A172 (cell line): ENCODE results near the gene GPC5. TPM values are rescaled to one million over a fixed set of nuclear protein-coding genes. Genes with fewer than 3 reads are reported as not detected.
"Not testable (repeated sequence)": the region's sequence is repeated elsewhere in the genome, so short reads cannot be mapped to it uniquely, and the experiment has no call there.

Source experiments
- DNase-seq: peaks from one replicate; pipeline ENCODE4 v3.0.0-alpha.2; 2015; ENCODE audit warnings: low spot score
- total RNA-seq: library from RNA; depleted of rRNA; stranded (reverse); fragments of >200 nt; shearing (Covaris generic); gene quantifications from 2 replicates; pipeline ENCODE4 v1.2.3, GENCODE V29; 2014

The GPC5 gene
- total RNA-seq, 1 experiment from 2014 or later, result not detected

DNA sequence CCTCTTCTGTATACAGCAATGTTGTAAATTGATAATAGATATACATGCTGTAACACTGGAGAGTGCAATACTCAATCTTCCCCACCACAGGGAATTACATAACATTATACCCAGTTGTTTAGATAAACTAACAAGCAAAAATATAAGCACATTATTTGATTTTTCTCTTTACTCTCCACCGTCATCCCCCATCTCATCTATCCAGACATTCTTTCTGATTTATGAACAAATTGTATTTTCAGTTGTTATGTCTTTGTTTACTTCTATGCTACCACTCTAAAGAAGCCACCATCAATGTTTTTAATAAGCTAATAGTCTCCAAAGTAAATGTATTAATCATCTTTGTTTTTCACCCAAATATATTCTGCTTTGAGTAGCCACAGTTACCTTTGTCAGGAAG lies 1337.5 kb downstream of the GPC5 start:
- no peak for DNase-seq

DNA sequence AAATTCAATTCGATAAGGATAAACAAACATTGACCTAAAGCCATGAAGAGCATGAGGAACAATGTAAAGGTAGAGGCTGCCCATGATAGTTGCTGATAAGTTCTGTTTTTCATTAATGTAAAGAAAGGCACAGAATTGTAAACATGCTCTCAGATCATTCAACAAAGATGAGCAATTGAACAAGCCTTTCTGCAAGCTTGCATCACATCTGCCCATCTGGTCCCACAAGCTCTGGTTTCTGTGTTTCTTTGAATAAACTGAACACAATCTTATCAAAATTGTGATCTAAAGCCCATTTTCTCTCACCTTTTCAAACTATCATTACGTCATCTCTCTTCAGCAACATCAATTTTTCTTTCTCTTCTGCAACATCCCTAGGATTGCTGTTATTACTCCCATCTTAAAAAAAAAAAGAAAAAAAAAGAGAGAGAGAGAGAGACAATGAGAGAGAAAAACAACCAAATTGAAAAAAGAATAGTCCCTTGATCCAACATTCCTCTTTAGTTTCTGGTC lies 1340.9 kb downstream of the GPC5 start:
- no peak for DNase-seq

DNA sequence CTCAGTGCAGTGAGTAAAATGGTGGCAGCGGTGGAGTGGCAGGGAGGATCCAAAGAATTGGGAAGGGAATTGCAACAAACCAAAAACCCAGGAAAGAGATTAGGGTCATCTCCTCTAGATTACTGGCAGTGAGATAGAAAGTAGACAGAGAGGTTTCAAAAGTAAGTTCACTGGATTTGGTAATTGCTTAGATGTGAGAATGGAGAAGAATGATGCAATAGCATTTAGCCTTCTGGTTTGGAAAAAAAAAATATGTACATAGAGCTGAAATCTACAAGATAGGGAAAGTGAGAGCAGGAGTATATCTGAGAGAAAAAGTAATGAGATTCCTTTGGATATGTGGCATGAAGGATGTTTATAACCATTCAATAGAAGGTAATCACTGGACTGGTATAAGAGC lies 1345.6 kb downstream of the GPC5 start:
- no peak for DNase-seq

DNA sequence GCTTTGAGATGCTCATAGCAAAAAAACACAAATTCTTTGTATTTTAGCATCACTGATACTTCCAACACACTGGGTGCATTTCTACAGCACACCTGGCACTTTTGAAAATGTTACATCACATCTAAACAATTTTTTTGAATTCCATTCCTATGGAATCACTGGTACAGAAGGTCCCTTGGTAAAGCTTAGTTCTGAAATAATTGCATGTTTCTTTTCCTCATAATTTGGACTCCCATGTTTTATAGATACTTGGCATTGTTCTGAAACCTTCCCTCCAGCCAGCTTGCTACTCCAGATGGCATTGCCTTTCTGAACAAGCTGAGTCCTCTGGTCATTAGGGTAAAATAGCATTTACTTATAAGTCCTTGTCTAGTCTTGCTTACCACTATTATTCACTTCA lies 1346.8 kb downstream of the GPC5 start:
- peak; percentile 26 for DNase-seq

DNA sequence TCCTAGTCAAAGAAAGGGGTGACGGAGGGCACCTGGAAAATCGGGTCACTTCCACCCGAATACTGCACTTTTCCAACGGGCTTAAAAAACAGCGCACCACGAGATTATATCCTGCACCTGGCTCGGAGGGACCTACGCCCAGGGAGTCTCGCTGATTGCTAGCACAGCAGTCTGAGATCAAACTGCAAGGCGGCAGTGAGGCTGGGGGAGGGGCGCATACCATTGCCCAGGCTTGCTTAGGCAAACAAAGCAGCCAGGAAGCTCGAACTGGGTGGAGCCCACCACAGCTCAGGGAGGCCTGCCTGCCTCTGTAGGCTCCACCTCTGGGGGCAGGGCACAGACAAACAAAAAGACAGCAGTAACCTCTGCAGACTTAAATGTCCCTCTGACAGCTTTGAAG lies 1354.3 kb downstream of the GPC5 start:
- DNase-seq, result not testable (repeated sequence)

DNA sequence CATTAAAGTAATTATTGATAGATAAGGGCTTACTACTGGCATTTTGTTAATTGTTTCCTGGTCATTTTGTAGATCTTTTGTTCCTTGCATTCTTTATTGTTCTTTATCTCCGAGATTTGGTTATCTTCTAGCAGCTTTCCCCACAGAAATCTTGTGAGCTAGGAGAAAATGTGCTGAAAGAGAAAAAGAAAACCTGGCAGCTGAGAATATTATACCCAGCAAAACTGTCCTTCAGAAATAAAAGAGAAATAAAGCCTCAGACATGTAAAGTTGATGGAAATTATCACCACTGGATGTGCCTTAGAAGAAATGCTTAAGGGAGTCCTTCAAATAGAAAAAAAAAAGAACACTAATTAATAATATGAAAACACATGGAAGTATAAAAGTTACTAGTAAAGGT lies 1363.3 kb downstream of the GPC5 start:
- no peak for DNase-seq

DNA sequence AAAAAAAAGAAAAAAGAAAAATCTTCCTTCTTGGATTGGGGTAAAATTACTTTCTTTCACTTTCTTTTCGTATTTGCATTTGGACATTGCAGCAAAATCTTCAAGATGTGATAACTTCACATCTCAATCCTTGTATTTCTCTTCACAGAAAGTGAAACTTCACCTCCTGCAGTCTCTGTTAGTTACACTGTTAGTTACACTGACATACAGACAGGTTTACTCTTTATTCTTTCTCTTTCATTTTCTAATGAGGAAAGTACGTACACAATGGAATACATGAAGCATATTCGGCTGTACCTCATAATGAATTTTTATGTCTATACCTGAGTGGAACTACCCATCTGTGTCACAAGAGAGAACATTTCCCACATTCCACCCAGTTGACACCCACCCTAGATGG lies 1369.0 kb downstream of the GPC5 start:
- peak; percentile 8 for DNase-seq

DNA sequence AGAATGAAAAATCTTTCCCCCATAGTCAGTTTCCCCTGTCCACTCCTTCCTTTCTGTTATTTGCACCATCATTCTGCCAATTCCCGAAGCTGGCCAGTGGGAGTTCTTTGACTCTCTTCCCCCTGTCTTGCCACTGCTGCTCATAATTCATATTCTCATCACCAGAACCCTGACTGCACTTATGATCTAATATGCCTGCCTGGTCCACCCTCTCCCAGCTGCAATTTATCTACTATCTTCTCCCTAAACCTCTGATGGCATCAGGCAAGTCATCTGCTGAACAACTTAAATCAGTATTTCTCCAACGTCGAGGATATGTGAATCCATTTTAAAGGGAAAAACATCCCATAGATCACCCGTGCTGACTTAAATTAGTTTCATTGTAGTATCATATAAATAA lies 1370.2 kb downstream of the GPC5 start:
- no peak for DNase-seq

DNA sequence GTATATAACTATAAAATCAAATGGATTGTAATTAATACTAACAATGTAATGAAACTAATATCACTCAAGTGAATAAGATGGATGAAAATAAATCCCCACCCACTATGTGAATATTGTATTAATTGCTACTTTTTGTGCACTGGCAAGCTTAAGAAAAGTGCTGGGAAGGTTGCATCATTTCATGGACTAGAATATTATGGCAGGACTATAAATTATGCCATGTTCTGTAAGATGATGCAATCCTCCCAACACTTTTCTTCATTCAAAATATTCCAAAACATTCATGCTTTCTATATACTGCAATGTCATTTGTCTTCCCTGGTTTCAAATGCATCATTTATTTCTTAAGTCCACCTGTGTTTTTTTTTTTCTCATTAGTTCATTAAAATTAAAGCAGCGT lies 1370.6 kb downstream of the GPC5 start:
- peak; percentile 5 for DNase-seq

DNA sequence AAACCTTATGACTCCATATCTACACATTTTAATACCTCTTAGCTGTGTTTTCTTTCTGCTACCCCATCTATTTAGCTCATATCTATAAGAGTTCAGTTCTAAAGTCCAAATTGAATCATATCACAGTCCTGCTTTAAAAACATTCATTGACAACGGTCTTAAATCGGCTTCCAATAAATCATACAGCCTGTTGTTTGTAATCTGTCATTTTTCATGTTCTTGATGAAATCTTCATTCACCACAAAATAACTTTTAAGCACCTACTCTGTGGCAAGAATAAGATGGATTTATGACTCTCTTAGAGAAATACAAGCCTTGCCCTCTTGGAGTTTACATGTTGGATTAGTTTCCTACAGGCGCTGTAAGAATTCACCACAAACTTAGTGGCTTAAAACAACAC lies 1377.2 kb downstream of the GPC5 start:
- DNase-seq, result no peak

DNA sequence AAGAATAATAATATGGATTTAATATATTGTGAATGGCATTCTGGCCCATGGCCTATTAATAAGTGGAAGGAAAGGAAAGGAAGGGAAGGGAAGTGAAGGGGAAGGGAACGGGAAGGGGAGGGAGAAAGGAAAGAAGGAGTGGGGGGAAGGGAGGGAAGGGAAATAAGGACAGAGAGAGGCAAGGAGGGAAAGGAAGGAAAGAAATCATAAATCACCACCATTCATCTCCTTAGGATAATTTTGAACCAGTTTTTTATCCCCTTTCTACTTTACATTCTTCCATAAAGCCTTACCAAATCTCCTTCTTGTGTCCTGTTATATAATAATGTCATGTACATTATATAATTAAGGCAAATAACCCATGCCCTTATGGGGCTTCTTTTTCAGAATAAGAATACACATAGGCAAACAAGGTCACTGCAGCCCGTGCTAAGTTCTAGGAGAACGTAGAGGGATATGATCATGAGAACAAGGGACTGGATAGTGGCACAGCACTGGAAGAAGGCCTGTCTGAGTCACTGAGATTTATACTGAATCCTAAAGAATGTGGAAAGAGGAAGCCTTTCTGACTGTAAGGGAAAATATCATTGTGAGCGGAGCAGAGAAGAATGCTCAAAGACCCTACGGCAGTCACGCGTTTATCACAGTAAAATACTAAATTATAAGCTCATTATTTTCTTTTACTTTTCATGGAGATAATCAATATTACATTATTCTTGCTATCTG lies 1383.7 kb downstream of the GPC5 start:
- DNase-seq, result no peak

DNA sequence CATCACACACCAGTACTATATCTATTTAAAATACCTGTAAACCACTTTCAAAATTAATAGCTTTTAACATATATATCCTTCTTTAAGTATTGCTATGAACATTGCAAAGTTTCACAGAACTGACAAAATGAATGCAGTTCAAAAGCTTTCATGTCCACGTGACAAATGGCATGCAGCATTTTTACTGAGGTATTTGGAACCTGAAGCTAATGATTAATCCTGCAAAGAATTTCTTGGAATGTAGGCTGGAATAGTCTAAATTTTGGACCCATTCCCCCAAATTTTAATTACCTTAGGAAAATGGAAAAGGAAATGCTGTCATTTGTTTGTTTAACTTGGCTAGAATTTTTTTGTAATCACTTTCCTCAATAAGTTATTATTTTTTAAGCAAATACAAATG lies 1404.4 kb downstream of the GPC5 start:
- peak; percentile 19 for DNase-seq

DNA sequence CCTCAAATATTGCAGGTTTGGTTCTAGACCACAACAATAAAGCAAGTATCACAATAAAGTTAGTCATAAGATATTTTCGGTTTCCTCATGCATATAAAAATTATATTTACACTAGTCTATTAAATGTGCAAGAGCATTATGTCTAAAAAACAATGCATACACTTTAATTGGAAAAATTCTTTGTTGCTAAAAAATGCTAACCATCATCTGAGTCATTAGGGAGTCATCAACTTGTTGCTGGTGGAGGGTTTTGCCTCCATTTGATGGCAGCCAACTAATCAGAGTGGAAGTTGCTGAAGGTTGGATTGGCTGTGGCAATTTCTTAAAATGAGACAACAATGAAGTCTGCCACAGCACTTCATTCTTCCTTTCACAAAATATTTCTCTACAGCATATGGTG lies 1405.9 kb downstream of the GPC5 start:
- DNase-seq, result peak; percentile 77

DNA sequence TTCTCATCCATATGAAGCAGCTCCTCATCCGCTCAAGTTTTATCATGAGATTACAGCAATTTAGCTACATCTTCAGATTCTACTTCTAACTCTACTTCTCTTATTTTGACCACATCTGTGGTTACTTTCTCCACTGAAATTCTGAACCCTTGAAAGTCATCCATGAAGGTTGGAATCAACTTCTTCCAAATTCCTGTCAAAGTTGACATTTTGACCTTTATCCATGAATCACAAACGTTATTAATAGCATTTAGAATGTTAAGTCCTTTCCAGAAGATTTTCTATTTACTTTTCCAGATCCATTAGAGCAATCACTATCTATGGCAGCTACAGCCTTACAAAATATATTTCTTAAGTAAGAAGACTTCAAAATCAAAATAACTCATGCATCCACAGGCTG lies 1406.5 kb downstream of the GPC5 start:
- no peak for DNase-seq

DNA sequence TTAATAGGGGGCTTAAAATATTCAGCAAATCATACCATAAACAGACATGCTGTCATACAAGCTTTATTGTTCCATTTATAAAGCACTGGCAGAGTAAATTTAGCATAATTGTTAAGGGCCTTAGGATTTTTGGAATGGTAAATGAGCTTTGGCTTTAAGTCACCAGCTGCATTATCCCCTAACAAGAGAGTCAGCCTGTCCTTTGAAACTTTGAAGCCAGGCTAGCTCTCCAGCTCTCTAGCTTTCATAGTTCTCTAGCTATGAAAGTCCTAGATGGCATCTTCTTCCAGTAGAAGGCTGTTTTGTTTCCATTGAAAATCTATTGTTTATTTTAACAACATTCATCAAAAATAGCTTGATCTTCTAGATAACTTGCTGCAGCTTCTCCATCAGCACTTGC lies 1407.3 kb downstream of the GPC5 start:
- no peak for DNase-seq

DNA sequence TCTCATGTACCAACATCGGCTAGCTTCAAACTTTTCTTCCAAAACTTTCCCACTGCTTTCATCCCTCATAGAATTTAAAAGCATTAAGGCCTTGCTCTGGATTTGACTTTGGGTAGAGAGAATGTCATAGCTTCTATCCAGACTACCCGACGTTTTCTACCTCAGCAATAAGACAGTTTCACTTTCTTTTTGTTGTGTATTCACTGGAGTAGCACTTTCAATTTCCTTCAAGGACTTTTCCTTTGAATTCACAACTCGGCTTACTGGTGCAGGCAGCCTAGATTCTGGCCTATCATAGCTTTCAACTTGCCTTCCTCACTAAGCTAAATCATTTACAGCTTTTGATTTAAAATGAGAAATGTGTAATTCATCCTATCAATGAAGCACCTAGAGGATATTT lies 1407.8 kb downstream of the GPC5 start:
- DNase-seq, result peak; percentile 67

DNA sequence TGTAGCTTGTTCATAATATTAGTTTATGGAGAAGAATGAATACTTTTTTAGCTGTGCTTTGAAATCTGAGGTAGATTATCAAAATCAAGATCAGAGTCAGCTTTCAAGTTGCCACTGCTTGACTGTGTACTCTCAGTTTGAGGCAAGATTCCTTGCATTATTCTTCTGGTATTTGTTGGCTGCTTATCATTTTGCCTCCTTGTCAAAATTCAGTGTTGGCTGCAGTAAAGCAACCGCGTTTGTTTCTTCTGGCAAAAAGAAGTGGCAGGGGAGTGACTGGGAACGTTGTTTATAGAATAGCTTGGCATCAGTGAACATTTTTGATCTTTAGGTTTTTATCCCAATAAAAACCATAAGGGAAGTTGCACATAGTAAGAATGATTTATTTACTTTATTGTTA lies 1408.9 kb downstream of the GPC5 start:
- peak; percentile 8 for DNase-seq

DNA sequence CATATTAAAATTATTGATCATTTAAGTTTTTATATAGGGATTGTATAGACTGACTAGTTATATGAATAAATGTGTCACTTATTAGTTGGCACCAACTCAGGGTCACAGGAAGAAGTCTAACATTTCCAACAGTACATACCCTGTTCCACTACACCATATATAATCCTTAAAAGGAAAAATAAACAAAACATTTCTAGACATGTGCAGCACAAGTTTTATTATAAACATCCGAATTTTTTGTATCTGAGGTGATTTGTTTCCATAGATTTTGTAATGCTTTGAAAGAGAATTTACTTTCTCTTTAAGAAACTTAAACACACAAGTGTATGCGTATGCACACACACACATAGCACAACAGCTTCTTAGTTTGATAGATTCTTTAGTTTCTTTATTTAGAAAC lies 1409.5 kb downstream of the GPC5 start:
- DNase-seq, result no peak

DNA sequence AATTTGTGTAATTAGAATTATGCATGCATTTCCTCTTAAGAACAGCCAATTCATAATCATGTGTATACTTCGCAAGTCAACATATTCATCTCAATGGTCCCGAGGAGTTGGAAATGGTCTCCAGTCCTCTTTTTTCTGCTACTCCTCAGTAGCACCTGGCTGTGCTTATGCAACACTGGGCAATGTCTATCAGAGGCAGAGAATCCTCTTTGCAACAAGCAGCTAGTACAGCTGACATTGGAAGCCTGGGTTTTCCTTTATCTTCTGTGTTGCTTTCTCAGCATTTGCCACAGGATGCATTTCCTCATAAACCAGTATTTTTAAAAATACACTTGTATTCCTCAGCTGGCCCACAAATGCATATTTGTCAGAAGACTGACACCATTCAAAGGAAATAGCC lies 1422.9 kb downstream of the GPC5 start:
- no peak for DNase-seq

DNA sequence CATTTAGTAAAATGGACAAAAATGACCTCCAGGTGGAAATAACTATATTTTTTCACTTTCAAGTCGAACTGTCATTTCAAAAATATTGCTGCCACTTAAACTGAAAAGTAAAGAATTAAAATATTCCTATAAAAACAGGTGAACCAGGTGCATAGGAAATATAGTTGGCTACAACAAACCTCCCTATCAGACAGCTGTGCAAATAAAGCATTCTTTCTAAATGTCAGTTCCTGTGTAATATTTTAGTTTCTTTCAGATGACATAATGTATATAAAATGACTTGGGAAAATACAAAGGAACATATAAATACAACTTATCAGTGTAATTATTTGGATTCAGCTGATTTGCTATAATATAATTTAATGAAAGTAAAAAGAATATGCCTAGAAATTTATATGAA lies 1424.6 kb downstream of the GPC5 start:
- no peak for DNase-seq

DNA sequence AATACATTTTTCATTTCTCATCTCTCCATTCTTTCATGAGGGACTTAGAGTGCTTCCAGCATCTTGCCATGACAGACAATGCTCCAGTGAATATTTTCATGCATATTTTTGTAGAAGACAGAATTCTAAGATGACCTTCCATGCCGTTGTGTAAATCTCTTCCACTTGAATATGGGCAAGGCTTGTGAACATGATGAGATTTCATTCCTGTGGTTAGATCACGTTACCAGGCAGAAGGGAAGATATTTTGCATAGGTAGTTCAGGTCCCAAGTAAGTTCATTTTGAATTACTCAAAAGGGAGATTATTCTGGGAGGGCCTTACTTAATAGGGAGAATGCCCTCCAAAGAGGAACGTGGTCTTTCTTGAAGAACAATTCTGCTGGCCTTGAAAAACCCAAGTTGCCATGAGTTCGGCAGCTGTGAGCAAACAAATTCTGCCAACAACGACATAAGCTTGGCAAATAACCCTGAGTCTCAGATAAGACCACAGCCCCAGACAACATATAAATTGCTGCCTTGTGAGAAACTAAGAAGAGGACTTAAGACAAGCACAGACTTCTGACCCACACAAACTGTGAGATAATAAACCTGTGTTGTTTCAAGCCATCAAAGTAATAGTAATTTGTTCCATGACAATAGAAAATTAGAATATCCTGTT lies 1427.6 kb downstream of the GPC5 start:
- no peak for DNase-seq

DNA sequence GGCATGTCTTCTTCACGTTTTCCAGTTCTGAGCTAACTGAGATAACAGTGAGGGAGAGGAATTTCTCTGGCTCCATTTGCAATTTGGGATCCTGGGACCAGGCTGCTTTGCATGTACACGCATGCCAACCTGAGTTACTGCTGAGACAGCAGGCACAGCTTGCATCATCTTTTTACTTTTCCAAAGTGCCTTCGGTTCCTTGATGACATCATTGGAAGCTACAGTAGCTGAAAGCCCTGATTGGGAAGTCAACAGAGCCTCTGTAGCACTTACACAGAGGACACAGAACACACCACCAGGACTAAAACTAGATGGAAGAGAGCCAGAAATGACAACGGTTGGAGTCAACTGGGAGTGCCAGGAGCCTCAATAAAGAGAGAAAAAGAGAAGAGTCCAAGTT lies 1429.1 kb downstream of the GPC5 start:
- DNase-seq, result no peak

DNA sequence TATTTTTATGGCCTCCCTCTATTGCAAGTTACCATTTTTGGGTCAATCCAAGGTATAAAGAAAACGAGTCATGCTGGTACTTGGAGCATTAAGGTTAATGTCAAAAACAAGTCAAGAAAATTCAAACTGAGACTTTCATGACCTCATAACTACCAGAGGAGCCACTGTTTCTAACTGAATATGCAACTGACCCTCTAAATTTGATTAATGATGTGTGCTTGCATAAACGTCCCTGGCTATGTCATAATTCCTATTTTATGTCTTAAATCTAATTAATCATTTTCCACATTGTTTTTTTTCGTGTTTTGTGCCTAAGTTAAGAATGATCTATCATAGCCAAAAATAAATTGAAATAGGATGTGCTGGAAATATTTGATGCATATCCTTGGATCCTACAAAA lies 1431.5 kb downstream of the GPC5 start:
- no peak for DNase-seq

DNA sequence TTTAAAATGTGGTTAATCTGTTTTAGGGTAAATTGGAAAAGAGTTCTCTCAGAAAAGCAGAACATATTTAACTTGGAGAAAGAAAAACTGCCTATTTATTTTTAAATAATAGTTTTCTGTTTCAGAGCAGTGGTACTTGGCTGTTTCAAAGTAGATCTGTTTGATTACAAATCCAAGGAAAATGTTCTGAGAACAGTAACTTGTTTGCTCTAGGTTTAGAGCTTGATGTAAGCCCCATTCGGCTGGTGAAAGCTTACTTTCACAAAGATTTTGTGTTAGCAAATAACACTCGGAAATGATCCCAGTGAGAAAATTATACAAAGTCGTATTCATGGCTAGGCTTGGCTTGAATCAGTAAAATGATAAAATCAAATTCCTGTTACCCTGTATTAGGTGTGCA lies 1432.4 kb downstream of the GPC5 start:
- no peak for DNase-seq
